PFSK-1 (cell line): ENCODE measurements around the gene SELP.

Experiments used
- FOXP2 ChIP-seq: optimal IDR thresholded peaks from 2 replicates; pipeline ENCODE3; 2011; ENCODE audit warnings: borderline replicate concordance, control low read depth, inconsistent platforms; ENCODE audit not compliant: insufficient read depth; ENCODE audit errors: extremely low read length, extremely low read depth
- POLR2AphosphoS5 ChIP-seq: IDR thresholded peaks from 2 replicates; pipeline ENCODE4 v1.6.1; 2012; ENCODE audit warnings: low read depth, mild to moderate bottlenecking, control low read depth, low read length, moderate library complexity
- SIN3A ChIP-seq: IDR thresholded peaks from 2 replicates; pipeline ENCODE4 v1.6.1; 2012; ENCODE audit warnings: mild to moderate bottlenecking, low read length, moderate library complexity, borderline replicate concordance; ENCODE audit not compliant: insufficient read depth
- TAF1 ChIP-seq: IDR thresholded peaks from 2 replicates; pipeline ENCODE4 v1.6.1; 2012; ENCODE audit warnings: low read length, control low read depth, borderline replicate concordance; ENCODE audit not compliant: insufficient read depth
- TF ChIP-seq, protein P1 (sequence below), 2 experiments: IDR thresholded peaks; 2 replicates each; pipeline versions ENCODE4 v1.6.1 to v1.8.0; 2011 to 2012; ENCODE audit warnings: low read depth in 2 of 2, low read length in 2 of 2, control low read depth in 1 of 2, inconsistent platforms in 1 of 2, mild to moderate bottlenecking in 1 of 2, moderate library complexity in 1 of 2; ENCODE audit not compliant: insufficient read depth in 1 of 2

SELP gene

DNA sequence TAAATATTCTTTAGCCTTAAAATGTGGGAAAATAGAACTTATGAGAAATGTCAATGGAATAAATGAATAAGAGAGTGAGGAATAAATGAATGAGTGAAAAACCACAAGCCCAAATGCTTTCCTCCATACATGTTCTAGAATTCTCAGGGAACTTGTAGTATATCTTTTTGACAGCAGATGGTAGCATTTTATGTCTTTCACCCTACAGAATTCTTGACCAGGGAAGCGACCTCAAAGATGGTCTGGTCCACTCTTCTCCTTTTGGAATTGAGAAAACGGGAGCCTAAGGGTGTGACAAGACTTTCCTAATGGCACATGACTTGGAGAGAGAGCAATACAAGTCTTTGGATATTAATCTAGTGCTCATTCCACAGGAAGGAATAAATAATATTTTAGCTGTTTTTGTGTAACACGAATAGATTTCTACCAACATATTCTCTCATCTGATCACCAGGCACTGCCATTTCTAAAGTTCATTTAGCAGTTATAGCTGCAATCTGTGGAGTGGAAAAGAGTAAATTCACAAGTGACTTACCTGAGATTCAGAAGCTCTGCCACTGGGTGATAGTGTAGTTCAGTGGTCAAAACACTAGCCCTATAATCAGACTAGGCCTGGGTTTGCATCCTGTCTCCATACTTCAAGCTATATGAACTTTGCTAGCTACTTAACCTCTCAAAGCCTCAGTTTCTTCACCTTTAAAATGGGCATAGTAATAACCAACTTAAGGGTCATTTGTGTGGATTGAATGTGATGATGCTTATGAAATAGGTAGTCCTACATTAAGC is 28.6 kb downstream of the SELP start:
- TF ChIP-seq, protein P1, sequence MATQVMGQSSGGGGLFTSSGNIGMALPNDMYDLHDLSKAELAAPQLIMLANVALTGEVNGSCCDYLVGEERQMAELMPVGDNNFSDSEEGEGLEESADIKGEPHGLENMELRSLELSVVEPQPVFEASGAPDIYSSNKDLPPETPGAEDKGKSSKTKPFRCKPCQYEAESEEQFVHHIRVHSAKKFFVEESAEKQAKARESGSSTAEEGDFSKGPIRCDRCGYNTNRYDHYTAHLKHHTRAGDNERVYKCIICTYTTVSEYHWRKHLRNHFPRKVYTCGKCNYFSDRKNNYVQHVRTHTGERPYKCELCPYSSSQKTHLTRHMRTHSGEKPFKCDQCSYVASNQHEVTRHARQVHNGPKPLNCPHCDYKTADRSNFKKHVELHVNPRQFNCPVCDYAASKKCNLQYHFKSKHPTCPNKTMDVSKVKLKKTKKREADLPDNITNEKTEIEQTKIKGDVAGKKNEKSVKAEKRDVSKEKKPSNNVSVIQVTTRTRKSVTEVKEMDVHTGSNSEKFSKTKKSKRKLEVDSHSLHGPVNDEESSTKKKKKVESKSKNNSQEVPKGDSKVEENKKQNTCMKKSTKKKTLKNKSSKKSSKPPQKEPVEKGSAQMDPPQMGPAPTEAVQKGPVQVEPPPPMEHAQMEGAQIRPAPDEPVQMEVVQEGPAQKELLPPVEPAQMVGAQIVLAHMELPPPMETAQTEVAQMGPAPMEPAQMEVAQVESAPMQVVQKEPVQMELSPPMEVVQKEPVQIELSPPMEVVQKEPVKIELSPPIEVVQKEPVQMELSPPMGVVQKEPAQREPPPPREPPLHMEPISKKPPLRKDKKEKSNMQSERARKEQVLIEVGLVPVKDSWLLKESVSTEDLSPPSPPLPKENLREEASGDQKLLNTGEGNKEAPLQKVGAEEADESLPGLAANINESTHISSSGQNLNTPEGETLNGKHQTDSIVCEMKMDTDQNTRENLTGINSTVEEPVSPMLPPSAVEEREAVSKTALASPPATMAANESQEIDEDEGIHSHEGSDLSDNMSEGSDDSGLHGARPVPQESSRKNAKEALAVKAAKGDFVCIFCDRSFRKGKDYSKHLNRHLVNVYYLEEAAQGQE (IDR thresholded peaks at IDR 0.05; ENCODE audit: insufficient read depth in 1 of 2, low read depth in 2 of 2, low read length in 2 of 2), result no peak
- TF ChIP-seq POLR2AphosphoS5 (no peak), FOXP2 (no peak), SIN3A (no peak), TAF1 (no peak)

DNA sequence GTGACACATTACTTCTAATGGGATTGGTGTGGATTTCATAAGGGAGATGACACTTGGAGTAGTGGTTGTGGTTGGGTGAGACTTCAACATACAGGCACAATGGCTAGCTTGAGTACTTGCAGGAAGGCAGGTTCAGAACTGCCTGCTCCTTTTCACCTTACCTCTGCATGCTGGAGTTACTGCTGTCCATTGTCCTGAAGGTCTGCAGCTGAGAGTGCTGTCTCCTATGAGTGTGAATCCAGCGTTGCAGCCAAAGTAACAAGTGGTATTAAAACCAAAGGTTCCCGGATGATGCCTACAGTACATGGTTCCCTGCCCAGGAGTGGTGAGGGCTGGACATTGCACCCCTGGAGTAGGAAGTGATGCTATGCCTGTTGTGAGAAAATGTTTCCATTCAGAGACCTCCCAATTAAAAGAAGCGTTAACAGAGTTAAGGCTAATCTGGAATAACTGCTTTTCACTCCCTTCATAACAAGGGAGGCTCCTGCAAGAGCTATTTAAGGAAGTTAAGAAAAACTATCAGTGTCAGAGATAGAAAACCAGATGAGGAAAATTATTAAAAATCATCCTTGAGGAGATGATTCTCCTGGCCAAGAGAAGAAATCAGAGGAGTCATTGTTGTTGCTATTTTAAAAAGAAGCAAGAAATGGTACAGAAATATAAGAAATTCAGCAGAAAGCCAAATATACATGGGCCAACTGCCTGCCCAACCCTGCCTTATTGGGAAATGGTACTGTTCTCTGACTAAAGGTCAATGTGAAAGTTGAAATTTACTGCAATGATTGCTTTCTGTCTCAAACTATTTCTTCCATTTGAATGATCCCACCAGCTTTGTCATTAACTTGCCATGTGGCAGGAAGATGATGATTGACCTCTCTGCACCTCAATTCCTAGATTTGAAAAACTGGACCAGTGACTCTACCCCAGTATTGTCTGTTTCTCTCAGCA is 33.9 kb downstream of the SELP start:
- TF ChIP-seq POLR2AphosphoS5, result no peak
- TF ChIP-seq, protein P1 (IDR thresholded peaks at IDR 0.05; ENCODE audit: insufficient read depth in 1 of 2, low read depth in 2 of 2, low read length in 2 of 2), result peak; percentile 82 to 95

DNA sequence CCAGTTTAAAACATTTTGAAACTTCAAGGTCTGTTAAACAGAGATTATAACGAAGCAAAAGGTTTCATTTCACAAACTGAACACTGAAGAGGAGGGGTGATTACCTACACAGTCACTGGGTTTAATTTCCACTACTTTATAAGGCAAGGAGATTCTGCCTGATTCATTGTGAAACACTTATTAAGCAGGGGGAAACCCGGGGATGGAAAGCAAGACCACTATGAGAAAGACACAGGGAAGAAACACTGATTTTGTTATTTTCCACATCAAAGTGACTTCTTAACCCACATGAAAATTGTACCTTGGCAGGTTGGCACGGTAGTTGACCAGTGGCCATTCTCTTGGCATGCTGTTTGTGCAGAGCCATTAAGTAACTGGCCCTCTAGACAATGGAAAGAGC is 35.5 kb downstream of the SELP start:
- TF ChIP-seq, protein P1 (IDR thresholded peaks at IDR 0.05; ENCODE audit: insufficient read depth in 1 of 2, low read depth in 2 of 2, low read length in 2 of 2), result no peak
- no peak for TF ChIP-seq SIN3A
- no peak for TF ChIP-seq TAF1
- TF ChIP-seq FOXP2, result no peak

DNA sequence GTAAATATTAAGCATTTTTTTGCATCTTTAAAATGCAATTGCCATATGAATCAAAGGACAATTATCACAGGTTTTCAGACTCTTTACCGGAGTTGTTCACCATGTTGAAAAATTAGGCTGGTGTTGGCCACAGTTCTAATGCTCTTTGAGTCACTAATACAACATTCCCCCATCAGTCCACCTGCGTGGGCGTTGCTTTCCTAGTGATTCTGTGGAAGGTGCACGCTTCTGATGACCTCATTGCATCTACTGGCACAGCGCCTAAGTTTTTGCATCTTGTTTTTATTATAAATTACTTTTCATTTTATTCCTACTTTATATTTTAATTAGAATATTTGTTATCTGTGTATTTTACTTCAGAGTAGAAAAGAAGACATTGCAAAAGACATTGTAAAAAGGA is 39.0 kb downstream of the SELP start:
- TF ChIP-seq SIN3A (no peak), POLR2AphosphoS5 (no peak), TAF1 (no peak), FOXP2 (no peak)
- TF ChIP-seq, protein P1 (IDR thresholded peaks at IDR 0.05; ENCODE audit: insufficient read depth in 1 of 2, low read depth in 2 of 2, low read length in 2 of 2), result no peak
